Stomach (tissue), 9 donors: ENCODE data around the gene CFAP69. TPM values are rescaled to one million over a fixed set of nuclear protein-coding genes. Genes with fewer than 3 reads are reported as not detected.
"Not testable (repeated sequence)": the region's sequence is repeated elsewhere in the genome, so short reads cannot be mapped to it uniquely, and the experiment has no call there.

Experiments
- DNase-seq, 2 donors: peaks; one replicate each; pipeline versions ENCODE4 v3.0.0 to v3.0.0-alpha.2; 2013 to 2019
- H3K27ac ChIP-seq, 5 donors: fragments of 200-600 bp in 4 of 5; sonication (generic) in 4 of 5; one replicate each; pipeline ENCODE4 v1.5.1; 2013 to 2019; ENCODE audit warnings: mild to moderate bottlenecking in 1 of 5, moderate library complexity in 1 of 5
- H3K27me3 ChIP-seq, 3 donors: fragments of 200-600 bp; sonication (generic); one replicate each; pipeline ENCODE4 v1.5.1; 2017 to 2019; ENCODE audit warnings: mixed run types in 1 of 3
- H3K36me3 ChIP-seq, 4 donors: fragments of 200-600 bp; sonication (generic); 1 replicate in 3 of 4; 2 replicates in 1 of 4; pipeline ENCODE4 v1.5.1; 2016 to 2019
- H3K4me1 ChIP-seq, 4 donors: fragments of 200-600 bp; sonication (generic); one replicate each; pipeline ENCODE4 v1.5.1; 2016 to 2019
- H3K4me3 ChIP-seq, 4 donors: fragments of 200-600 bp; sonication (generic) in 3 of 4; one replicate each; pipeline ENCODE4 v1.5.1; 2016 to 2019; ENCODE audit warnings: mild to moderate bottlenecking in 1 of 4
- H3K9me3 ChIP-seq, 4 donors: fragments of 200-600 bp; sonication (generic); one replicate each; pipeline ENCODE4 v1.5.1; 2016 to 2019
- EP300 ChIP-seq: sonication (generic); formaldehyde crosslinking; IDR thresholded peaks from one replicate; pipeline ENCODE4 v1.6.1; 2017; ENCODE audit warnings: antibody characterized with exemption
- POLR2A ChIP-seq, 4 donors: fragments of 450-650 bp; IDR thresholded peaks; one replicate each; pipeline ENCODE4 v1.6.1; 2016; ENCODE audit warnings: antibody characterized with exemption in 4 of 4, control low read depth in 2 of 4, mild to moderate bottlenecking in 1 of 4, moderate library complexity in 1 of 4
- POLR2AphosphoS5 ChIP-seq, 3 donors: sonication (generic); formaldehyde crosslinking; IDR thresholded peaks; one replicate each; pipeline ENCODE4 v1.6.1; 2016; ENCODE audit warnings: antibody characterized with exemption in 3 of 3
- WGBS, 5 donors: extraction: QIAGEN DNeasy Blood & Tissue Kit in 3 of 5; methylation state at CpG; one replicate each; pipeline versions ENCODE4 v1.1.5 to v1.1.7; 2013 to 2018; 5-methylcytosine and 5-hydroxymethylcytosine counted together
- intact Hi-C: fragments of 100-400 bp; cut with DNase I; formaldehyde crosslinking; loops from one replicate; pipeline ENCODE4 v1.15.1; 2023; ENCODE audit warnings: low total_unique reads
- polyA plus RNA-seq, 3 donors: library from polyadenylated mRNA; stranded (reverse); fragments of 200-250 nt; gene quantifications; one replicate each; pipeline ENCODE4 v1.2.3, GENCODE V29; 2013
- total RNA-seq, 5 donors: library from RNA; depleted of rRNA; stranded (reverse); fragments of >200 nt; gene quantifications; one replicate each; pipeline versions ENCODE4 v1.1.0 to v1.2.3, GENCODE V29; 2014 to 2016
- TF ChIP-seq, protein P1 (sequence below), 7 experiments: fragments of 450-650 bp in 4 of 7; fragments of 200-600 bp in 3 of 7; sonication (generic) in 3 of 7; IDR thresholded peaks; one replicate each; pipeline ENCODE4 v1.5.1; 2016 to 2019; ENCODE audit warnings: antibody characterized with exemption in 7 of 7, control low read depth in 2 of 7, mild to moderate bottlenecking in 1 of 7
- donor health status: healthy with polysubstance abuse.
- donor health status: Bipolar disorder and iron deficiency.
- donor health status: healthy.

The CFAP69 gene
- total and polyA plus RNA-seq, 8 donors, result 0.87 to 22.0 (median 5.5) TPM

DNA sequence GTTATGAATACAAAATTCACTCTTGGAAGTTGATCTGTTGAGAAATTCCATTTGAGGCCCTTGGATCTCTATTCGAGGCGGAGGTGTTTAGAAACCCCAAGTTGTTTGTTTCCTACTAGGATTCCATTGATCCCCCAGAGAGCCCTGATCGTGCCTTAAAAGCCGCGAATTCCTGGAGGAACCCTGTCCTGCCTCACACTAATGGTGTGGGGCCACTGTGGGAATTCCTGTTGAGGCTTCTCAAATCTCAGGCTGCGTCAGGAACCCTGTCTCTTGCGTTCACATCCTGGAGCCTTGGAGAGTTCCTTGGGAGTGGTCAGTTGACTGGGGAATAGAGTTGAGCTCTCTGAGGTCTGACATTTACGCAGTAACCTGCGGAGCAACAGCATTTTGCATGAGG, 1.2 kb downstream of the CFAP69 start:
- H3K9me3 ChIP-seq, result no peaks in the 10 kb centered on the region
- no peaks in the 10 kb centered on the region for H3K36me3 ChIP-seq
- H3K4me3 ChIP-seq, result peak overlapping the region; percentile 79 to 99 (median 91)
- DNase-seq, result peak in 1 of 2 donors; percentile 39
- H3K27me3 ChIP-seq, result no peaks in the 10 kb centered on the region
- peaks cover 5 to 22% (median 21%) of the 10 kb centered on the region in 4 donors for H3K4me1 ChIP-seq
- intact Hi-C loops, result no loop called here
- WGBS, 5 donors, result 9 to 23% (median 15%) methylated on average over 9 of the region's 9 CpGs
- TF ChIP-seq POLR2AphosphoS5 (IDR thresholded peaks at IDR 0.05) (no peak), EP300 (no peak), POLR2A (IDR thresholded peaks at IDR 0.05) (no peak)
- TF ChIP-seq, protein P1, sequence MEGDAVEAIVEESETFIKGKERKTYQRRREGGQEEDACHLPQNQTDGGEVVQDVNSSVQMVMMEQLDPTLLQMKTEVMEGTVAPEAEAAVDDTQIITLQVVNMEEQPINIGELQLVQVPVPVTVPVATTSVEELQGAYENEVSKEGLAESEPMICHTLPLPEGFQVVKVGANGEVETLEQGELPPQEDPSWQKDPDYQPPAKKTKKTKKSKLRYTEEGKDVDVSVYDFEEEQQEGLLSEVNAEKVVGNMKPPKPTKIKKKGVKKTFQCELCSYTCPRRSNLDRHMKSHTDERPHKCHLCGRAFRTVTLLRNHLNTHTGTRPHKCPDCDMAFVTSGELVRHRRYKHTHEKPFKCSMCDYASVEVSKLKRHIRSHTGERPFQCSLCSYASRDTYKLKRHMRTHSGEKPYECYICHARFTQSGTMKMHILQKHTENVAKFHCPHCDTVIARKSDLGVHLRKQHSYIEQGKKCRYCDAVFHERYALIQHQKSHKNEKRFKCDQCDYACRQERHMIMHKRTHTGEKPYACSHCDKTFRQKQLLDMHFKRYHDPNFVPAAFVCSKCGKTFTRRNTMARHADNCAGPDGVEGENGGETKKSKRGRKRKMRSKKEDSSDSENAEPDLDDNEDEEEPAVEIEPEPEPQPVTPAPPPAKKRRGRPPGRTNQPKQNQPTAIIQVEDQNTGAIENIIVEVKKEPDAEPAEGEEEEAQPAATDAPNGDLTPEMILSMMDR (IDR thresholded peaks at IDR 0.05), result no peak
- peak overlapping the region in 2 of 5 donors; percentile 40 to 83 for H3K27ac ChIP-seq

DNA sequence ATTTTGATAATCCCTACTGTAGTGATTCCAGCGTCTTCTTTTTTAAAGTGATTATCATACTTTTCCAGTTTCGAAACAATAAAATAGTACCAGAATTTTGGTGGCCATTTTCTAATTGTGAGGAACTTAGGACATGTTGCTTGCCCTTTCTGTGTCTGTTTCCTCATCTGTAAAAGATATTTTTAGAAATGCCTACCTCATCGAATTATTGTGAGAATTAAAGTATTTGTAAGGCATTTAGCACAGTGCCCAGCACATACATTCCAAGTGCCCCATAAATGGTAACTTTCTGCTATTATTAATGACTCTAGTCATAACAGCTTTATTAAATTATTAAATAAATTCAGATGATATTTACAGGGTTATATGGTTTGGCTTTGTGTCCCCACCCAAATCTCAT, 3.7 kb downstream of the CFAP69 start:
- WGBS, 5 donors, result 85 to 92% (median 91%) methylated on average over 3 of the region's 3 CpGs
- intact Hi-C loops, result no loop called here
- no peaks in the 10 kb centered on the region for H3K36me3 ChIP-seq
- DNase-seq, result no peak
- H3K27me3 ChIP-seq, result no peaks in the 10 kb centered on the region
- H3K27ac ChIP-seq, result no peak overlapping the region
- no peak overlapping the region for H3K4me3 ChIP-seq
- no peak for TF ChIP-seq POLR2A (IDR thresholded peaks at IDR 0.05)
- no peak for TF ChIP-seq EP300
- TF ChIP-seq POLR2AphosphoS5 (IDR thresholded peaks at IDR 0.05), result no peak
- TF ChIP-seq, protein P1 (IDR thresholded peaks at IDR 0.05), result no peak
- H3K9me3 ChIP-seq, result no peaks in the 10 kb centered on the region
- H3K4me1 ChIP-seq, result peaks cover 5 to 22% (median 21%) of the 10 kb centered on the region in 4 donors

DNA sequence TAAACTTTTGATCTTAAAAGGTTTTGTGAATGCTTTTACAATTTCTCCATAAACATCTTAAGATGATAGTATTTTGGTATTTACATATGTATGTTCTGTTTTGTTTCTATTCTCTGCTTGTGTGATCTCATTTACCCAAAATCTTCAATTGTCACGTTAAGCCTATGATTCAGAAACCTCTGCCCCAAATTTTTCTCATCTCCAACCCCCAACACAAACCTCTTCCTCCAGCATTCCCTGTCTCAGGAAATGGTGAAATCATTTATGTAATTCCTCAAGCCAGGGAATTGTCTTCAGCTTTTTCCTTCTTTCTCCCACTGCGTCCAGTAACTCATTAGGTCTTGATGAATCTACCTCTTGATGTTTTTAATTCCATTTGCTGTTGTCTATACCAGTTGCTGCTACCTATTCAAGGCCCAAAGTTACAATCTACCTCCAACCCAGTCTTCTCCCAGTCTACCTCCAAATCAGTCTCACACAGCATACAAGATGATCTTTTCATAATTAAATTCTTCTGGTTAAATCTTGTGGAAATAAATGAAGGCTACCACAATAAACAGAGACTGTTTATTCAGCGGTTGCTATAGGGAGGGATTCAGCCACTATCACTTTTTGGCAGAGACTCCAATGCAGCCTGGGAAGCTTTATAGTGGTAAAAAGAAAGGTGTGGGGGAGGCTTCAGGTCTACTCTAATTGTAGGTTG, 5.8 kb downstream of the CFAP69 start:
- no peaks in the 10 kb centered on the region for H3K27me3 ChIP-seq
- H3K36me3 ChIP-seq, result no peaks in the 10 kb centered on the region
- no peak for DNase-seq
- H3K9me3 ChIP-seq, result no peaks in the 10 kb centered on the region
- H3K4me3 ChIP-seq, result no peak overlapping the region
- H3K4me1 ChIP-seq, result peaks cover 0 to 11% (median 9%) of the 10 kb centered on the region in 4 donors
- WGBS, 5 donors, result 57 to 68% (median 65%) methylated on average over 3 of the region's 3 CpGs
- H3K27ac ChIP-seq, result no peak overlapping the region
- intact Hi-C loops, result loop anchor here (10.0 kb wide), 1 partner anchor 96 kb away; the partner anchor contains the start of gene STEAP1
- TF ChIP-seq EP300 (no peak), POLR2A (IDR thresholded peaks at IDR 0.05) (no peak), POLR2AphosphoS5 (IDR thresholded peaks at IDR 0.05) (no peak)
- TF ChIP-seq, protein P1 (IDR thresholded peaks at IDR 0.05), result no peak

DNA sequence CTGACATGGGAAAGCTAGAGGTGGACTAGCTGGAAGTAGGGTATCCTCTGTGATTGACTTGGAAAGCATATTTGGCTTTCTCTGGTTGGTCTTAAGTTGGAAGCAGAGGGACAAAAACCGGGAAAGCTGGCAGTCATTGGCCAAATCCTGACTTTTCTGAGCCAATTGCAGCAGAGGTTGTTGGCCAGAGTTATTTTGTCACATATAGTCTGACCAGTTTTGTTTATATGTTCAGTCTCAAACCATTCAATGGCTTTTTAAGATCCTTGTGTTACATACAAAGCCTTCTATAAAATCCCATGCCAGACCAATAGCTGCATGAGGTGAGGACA, 6.3 kb downstream of the CFAP69 start:
- DNase-seq, result no peak
- no peak overlapping the region for H3K27ac ChIP-seq
- no peaks in the 10 kb centered on the region for H3K27me3 ChIP-seq
- H3K9me3 ChIP-seq, result no peaks in the 10 kb centered on the region
- no peaks in the 10 kb centered on the region for H3K36me3 ChIP-seq
- peaks cover 0 to 5% (median 4%) of the 10 kb centered on the region in 4 donors for H3K4me1 ChIP-seq
- TF ChIP-seq POLR2A (IDR thresholded peaks at IDR 0.05) (no peak), EP300 (no peak), POLR2AphosphoS5 (IDR thresholded peaks at IDR 0.05) (no peak)
- TF ChIP-seq, protein P1 (IDR thresholded peaks at IDR 0.05), result no peak
- WGBS, 5 donors, result 56 to 86% (median 69%) methylated on average over 1 of the region's 1 CpG
- intact Hi-C loops, result loop anchor here (10.0 kb wide), 1 partner anchor 96 kb away; the partner anchor contains the start of gene STEAP1
- no peak overlapping the region for H3K4me3 ChIP-seq

DNA sequence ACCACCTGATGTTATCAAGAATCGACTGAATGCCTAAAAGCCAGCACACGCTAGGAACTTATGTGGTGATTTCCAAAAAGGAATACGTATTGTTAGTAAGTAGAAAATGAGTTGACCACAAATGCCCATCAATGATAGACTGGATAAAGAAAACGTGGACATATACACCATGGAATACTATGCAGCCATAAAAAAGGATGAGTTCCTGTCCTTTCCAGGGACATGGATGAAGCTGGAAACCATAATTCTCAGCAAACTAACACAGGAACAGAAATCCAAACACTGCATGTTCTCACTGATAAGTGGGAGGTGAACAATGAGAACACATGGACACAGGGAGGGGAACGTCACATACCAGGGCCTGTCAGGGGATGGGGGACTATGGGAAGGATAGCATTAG, 11.0 kb downstream of the CFAP69 start:
- not testable (repeated sequence) for H3K27ac ChIP-seq, H3K4me3 ChIP-seq
- WGBS, 5 donors, result 90 to 98% (median 97%) methylated on average over 5 of the region's 5 CpGs

More for the DNA sequence above, 11.0 kb downstream of the CFAP69 start:
- not testable (repeated sequence) for H3K36me3 ChIP-seq, DNase-seq, H3K4me1 ChIP-seq, H3K27me3 ChIP-seq, H3K9me3 ChIP-seq
- intact Hi-C loops, result loop anchor here (10.0 kb wide), 1 partner anchor 101 kb away; the partner anchor contains the start of gene STEAP1
